ENCODE measurements around the gene SF3B3.

The SF3B3 gene

DNA sequence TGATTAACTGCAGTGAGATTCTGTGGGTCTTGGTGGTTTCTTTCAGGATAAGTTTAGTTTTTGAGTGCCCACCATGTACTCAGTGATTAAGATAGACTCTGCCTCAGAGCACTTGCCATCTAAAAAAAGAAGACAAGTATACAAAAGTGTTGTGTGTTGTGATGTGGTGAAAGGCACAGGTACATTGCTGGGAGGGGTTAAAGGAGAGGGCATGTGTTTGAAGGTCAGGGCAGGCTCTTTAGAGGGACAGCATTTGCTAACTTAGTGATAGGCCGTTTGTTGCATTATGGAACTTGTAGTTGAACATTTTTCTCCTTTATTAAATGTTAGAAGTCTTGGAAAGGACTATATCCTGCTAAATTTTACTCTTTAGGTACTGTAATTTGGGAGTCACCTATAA is 26.5 kb downstream of the SF3B3 start:
- no peak overlapping the region for H3K4me3 ChIP-seq (ENCODE audit: low read depth, low read length)
- TF ChIP-seq, protein P1, sequence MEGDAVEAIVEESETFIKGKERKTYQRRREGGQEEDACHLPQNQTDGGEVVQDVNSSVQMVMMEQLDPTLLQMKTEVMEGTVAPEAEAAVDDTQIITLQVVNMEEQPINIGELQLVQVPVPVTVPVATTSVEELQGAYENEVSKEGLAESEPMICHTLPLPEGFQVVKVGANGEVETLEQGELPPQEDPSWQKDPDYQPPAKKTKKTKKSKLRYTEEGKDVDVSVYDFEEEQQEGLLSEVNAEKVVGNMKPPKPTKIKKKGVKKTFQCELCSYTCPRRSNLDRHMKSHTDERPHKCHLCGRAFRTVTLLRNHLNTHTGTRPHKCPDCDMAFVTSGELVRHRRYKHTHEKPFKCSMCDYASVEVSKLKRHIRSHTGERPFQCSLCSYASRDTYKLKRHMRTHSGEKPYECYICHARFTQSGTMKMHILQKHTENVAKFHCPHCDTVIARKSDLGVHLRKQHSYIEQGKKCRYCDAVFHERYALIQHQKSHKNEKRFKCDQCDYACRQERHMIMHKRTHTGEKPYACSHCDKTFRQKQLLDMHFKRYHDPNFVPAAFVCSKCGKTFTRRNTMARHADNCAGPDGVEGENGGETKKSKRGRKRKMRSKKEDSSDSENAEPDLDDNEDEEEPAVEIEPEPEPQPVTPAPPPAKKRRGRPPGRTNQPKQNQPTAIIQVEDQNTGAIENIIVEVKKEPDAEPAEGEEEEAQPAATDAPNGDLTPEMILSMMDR (IDR thresholded peaks at IDR 0.05; ENCODE audit: borderline replicate concordance, insufficient read depth, low read depth, low read length), result no peak

DNA sequence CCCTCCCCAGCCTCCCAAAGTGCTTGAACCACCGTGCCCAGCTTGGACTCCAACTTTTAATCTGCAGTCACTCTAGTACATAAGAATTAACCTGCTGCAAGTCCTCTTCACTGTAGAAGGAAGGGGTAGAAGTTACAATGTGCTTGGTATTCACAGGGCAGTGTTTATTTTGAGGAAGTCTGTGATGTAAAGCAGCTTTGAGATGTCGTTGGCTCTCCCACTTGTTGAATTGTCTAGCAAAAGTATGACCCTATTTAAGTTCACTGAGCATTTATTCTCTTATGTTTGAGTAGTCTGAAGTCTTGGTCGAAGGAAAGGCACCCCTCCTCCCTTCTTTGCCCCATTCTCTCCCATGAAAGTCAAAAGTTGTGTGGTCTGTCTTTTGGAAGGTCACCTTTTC is 28.2 kb downstream of the SF3B3 start:
- TF ChIP-seq, protein P1 (IDR thresholded peaks at IDR 0.05; ENCODE audit: borderline replicate concordance, insufficient read depth, low read depth, low read length), result no peak
- H3K4me3 ChIP-seq (ENCODE audit: low read depth, low read length), result no peak overlapping the region

DNA sequence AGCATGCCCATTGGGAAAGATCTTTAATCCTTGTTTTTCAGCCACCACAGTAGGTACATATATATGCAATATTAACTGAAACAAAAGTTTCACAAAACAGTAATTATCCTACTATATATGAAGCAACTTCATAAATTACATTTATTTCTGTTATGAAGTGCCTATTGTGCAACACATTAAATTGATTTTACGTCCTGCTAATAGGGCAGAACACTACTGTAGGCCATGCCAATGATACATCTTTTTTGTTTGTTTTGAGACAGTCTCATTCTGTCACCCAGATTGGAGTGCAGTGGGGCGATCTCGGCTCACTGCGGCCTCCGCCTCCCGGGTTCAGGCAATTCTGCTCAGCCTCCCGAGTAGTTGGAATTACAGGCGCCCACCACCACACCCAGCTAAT is 29.1 kb downstream of the SF3B3 start:
- TF ChIP-seq, protein P1 (IDR thresholded peaks at IDR 0.05; ENCODE audit: borderline replicate concordance, insufficient read depth, low read depth, low read length), result no peak
- no peak overlapping the region for H3K4me3 ChIP-seq (ENCODE audit: low read depth, low read length)

DNA sequence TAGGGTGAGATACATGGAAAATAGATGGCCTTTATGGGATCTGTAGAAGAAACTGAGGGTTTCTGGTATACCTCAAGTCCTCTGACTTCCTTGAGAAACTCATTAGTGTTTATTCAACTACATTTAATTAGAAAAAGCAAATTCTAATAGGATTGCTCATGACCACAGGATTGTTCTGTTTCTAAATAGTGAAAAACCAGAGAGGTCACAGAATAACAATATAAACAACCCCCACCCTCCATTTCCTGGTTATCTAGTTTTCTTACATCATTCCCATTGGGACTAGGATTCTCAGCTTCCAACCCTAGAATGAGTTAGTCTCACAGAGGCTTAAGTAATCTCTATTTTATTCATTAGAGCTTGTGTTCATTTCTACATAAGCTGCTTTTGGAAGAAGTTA is 30.0 kb downstream of the SF3B3 start:
- TF ChIP-seq, protein P1 (IDR thresholded peaks at IDR 0.05; ENCODE audit: borderline replicate concordance, insufficient read depth, low read depth, low read length), result no peak
- no peak overlapping the region for H3K4me3 ChIP-seq (ENCODE audit: low read depth, low read length)

DNA sequence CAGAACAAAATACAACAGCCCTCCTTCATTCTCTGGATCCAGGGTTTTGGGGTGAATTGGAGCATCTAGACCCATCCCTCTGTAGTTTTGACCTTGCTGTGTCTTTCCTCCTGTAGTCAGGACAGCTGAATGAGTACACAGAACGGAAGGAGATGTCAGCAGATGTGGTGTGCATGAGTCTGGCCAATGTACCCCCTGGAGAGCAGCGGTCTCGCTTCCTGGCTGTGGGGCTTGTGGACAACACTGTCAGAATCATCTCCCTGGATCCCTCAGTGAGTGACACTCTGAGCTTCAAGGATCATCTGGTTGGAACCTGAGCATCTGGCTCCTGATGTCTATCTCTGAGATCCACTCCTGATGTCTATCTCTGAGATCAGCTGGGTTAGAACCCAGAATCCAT is 32.4 kb downstream of the SF3B3 start:
- TF ChIP-seq, protein P1 (IDR thresholded peaks at IDR 0.05; ENCODE audit: borderline replicate concordance, insufficient read depth, low read depth, low read length), result no peak
- no peak overlapping the region for H3K4me3 ChIP-seq (ENCODE audit: low read depth, low read length)

DNA sequence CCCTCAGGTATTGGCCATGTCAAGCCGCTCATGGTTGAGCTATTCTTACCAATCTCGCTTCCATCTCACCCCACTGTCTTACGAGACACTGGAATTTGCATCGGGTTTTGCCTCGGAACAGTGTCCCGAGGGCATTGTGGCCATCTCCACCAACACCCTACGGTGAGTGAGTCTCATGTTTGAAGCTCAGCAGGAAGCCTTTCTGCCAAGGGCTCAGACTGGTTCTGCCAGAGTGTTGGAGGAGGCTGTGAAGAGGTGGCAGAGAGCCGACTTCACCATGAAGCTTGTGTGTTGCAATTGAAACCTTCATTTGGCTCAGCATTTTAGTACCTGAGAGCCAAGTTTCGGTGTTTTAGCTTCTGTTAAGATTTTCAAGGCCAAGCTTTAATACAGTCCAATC is 38.0 kb downstream of the SF3B3 start:
- H3K4me3 ChIP-seq (ENCODE audit: low read depth, low read length), result no peak overlapping the region
- TF ChIP-seq, protein P1 (IDR thresholded peaks at IDR 0.05; ENCODE audit: borderline replicate concordance, insufficient read depth, low read depth, low read length), result no peak

DNA sequence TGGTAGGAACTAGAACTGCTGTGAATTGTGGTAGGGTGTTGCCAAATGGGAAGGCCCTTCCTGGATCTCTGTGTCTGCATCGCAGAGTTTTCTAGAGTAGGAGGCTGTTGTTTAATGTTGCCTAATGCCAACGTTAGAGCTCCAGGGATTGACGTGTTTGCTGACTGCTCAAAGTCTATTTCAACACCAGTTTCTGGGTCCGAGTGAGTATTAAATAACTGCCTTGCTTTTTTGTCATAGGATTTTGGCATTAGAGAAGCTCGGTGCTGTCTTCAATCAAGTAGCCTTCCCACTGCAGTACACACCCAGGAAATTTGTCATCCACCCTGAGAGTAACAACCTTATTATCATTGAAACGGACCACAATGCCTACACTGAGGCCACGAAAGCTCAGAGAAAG is 40.0 kb downstream of the SF3B3 start:
- no peak overlapping the region for H3K4me3 ChIP-seq (ENCODE audit: low read depth, low read length)
- TF ChIP-seq, protein P1 (IDR thresholded peaks at IDR 0.05; ENCODE audit: borderline replicate concordance, insufficient read depth, low read depth, low read length), result no peak

Data from GM12875 (cell line).